Sigmoid colon (tissue), 7 donors: ENCODE data around the gene IL32. TPM values are rescaled to one million over a fixed set of nuclear protein-coding genes. Genes with fewer than 3 reads are reported as not detected.

ENCODE experiments used
- DNase-seq: peaks from one replicate; pipeline ENCODE4 v3.0.0-alpha.2; 2019
- H3K27ac ChIP-seq, 4 donors: fragments of 200-600 bp; sonication (generic); one replicate each; pipeline ENCODE4 v1.5.1; 2016 to 2019; ENCODE audit warnings: mild to moderate bottlenecking in 1 of 4
- H3K27me3 ChIP-seq, 3 donors: fragments of 200-600 bp; sonication (generic); one replicate each; pipeline ENCODE4 v1.5.1; 2019; ENCODE audit warnings: mild to moderate bottlenecking in 1 of 3
- H3K36me3 ChIP-seq, 4 donors: fragments of 200-600 bp; sonication (generic); one replicate each; pipeline ENCODE4 v1.5.1; 2016 to 2019
- H3K4me1 ChIP-seq, 4 donors: fragments of 200-600 bp; sonication (generic); one replicate each; pipeline ENCODE4 v1.5.1; 2017 to 2019
- H3K4me3 ChIP-seq, 4 donors: fragments of 200-600 bp; sonication (generic); one replicate each; pipeline ENCODE4 v1.5.1; 2017 to 2019; ENCODE audit warnings: mild to moderate bottlenecking in 2 of 4, moderate library complexity in 1 of 4
- H3K9me3 ChIP-seq, 4 donors: fragments of 200-600 bp in 3 of 4; sonication (generic) in 3 of 4; one replicate each; pipeline versions ENCODE4 v1.5.1 to v1.6.1; 2013 to 2019
- EP300 ChIP-seq, 4 donors: sonication (generic); formaldehyde crosslinking; IDR thresholded peaks; one replicate each; pipeline ENCODE4 v1.6.1; 2017; ENCODE audit warnings: antibody characterized with exemption in 4 of 4
- POLR2A ChIP-seq, 2 donors: fragments of 450-650 bp; IDR thresholded peaks; one replicate each; pipeline ENCODE4 v1.6.1; 2016; ENCODE audit warnings: antibody characterized with exemption in 2 of 2, mild to moderate bottlenecking in 2 of 2, moderate library complexity in 2 of 2
- POLR2AphosphoS5 ChIP-seq, 4 donors: sonication (generic); formaldehyde crosslinking; IDR thresholded peaks; one replicate each; pipeline ENCODE4 v1.6.1; 2017; ENCODE audit warnings: antibody characterized with exemption in 4 of 4
- WGBS, 2 donors: extraction: QIAGEN DNeasy Blood & Tissue Kit; methylation state at CpG; one replicate each; pipeline ENCODE4 v1.1.7; 2013; 5-methylcytosine and 5-hydroxymethylcytosine counted together
- intact Hi-C: fragments of 100-400 bp; cut with DNase I; formaldehyde crosslinking; loops from one replicate; pipeline ENCODE4 v1.15.1; 2023
- polyA plus RNA-seq, 3 donors: library from polyadenylated mRNA; stranded (reverse); fragments of 200-250 nt; gene quantifications; one replicate each; pipeline ENCODE4 v1.2.3, GENCODE V29; 2013
- total RNA-seq, 4 donors: library from RNA; depleted of rRNA; stranded (reverse); fragments of >200 nt; gene quantifications; one replicate each; pipeline ENCODE4 v1.1.0, GENCODE V29; 2016
- TF ChIP-seq, protein P1 (sequence below), 4 experiments: fragments of 450-650 bp in 3 of 4; fragments of 200-600 bp in 1 of 4; IDR thresholded peaks; one replicate each; pipeline ENCODE4 v1.5.1; 2016 to 2019; ENCODE audit warnings: antibody characterized with exemption in 4 of 4, mild to moderate bottlenecking in 3 of 4, moderate library complexity in 2 of 4
- donor health status: healthy with polysubstance abuse.
- donor health status: Bipolar disorder and iron deficiency.
- donor health status: healthy.

IL32 gene
- total and polyA plus RNA-seq, 7 donors = 8.6 to 2,189 (median 27.1) TPM

DNA sequence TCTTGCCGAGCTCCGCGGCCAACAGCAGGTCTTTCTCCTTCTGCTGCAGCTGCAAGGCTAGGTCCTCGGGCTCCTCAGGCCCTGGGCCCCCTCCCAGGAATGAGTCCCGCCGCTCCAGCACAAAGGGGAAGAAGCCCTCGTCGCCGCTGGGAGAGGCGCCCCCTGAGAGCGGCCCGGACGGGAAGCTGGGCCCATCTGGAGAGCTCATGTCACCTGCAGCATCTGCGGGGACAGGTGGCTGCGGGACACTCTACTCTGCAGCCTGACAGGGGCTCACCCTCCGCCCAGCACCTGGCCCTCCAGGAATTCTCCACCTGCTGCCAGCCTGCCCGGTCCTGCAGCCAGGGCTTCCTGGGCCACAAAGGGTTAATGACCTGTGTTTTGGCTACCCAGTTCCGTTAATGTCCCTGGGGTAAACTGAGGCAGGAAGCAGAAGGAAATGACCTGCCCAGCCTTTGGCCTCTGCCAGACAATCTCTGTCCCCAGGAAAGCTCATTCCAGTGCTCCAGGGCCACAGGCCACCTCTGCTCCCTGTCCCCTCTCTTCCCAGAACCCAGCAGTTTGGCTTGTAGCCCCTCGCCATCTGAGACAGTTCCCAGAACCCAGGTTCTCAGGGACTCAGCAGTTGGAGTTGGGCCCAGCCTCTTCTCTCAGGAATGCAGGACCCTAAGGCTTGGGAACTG, 30.0 kb upstream of the IL32 start:
- no peaks in the 10 kb centered on the region for H3K9me3 ChIP-seq
- DNase-seq = no peak
- TF ChIP-seq EP300 (IDR thresholded peaks at IDR 0.05) = no peak
- no peak for TF ChIP-seq POLR2A (IDR thresholded peaks at IDR 0.05)
- TF ChIP-seq, protein P1, sequence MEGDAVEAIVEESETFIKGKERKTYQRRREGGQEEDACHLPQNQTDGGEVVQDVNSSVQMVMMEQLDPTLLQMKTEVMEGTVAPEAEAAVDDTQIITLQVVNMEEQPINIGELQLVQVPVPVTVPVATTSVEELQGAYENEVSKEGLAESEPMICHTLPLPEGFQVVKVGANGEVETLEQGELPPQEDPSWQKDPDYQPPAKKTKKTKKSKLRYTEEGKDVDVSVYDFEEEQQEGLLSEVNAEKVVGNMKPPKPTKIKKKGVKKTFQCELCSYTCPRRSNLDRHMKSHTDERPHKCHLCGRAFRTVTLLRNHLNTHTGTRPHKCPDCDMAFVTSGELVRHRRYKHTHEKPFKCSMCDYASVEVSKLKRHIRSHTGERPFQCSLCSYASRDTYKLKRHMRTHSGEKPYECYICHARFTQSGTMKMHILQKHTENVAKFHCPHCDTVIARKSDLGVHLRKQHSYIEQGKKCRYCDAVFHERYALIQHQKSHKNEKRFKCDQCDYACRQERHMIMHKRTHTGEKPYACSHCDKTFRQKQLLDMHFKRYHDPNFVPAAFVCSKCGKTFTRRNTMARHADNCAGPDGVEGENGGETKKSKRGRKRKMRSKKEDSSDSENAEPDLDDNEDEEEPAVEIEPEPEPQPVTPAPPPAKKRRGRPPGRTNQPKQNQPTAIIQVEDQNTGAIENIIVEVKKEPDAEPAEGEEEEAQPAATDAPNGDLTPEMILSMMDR (IDR thresholded peaks at IDR 0.05) = no peak
- H3K27me3 ChIP-seq = peaks cover 45 to 100% (median 86%) of the 10 kb centered on the region in 3 donors
- no peak overlapping the region for H3K27ac ChIP-seq
- peaks cover 0 to 11% (median 7%) of the 10 kb centered on the region in 4 donors for H3K4me1 ChIP-seq
- H3K36me3 ChIP-seq = no peaks in the 10 kb centered on the region
- WGBS, 2 donors = 39 to 68% methylated on average over 19 of the region's 19 CpGs
- intact Hi-C loops = no loop called here
- no peak overlapping the region for H3K4me3 ChIP-seq

DNA sequence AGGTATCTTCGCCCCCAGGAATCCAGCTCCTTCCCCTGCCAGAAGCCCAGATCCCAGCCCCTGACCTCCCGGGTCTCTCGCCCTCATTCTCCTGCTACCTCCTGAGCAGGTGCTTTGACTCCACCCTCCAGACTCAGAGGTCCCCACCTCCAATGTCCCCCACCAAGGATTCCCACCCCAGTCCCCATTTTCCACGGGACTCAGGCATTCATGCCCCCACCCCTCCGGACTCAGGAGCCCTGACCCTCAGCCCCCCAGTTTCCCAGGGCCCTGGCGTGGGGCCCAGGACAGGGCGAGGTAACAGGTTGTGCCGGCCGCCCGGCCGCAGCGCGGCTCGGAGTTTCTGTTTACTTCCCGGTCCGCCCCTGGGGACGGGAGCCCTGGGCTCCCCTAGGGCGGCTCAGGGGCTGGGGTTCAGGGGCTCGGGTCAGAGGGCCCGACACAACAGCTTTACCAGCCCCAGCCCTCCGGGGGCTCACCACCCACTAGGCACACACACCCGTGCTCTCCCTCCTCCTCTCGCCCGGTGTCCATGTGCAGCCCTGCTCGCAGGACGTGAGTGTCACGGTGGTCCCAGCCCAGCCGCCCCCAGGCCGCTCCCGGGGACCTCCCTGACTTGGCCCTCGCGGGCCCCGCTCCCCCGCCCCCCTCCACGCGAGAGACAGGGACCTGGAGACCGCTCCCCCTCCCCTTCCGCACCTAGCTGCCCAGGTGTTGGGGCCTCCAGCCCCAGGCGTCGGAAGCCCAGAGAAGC, 29.3 kb upstream of the IL32 start:
- intact Hi-C loops = no loop called here
- peak overlapping the region in 1 of 4 donors; percentile 18 for H3K27ac ChIP-seq
- H3K4me3 ChIP-seq = peak overlapping the region in 2 of 4 donors; percentile 1 to 20
- no peaks in the 10 kb centered on the region for H3K9me3 ChIP-seq
- no peak for TF ChIP-seq POLR2A (IDR thresholded peaks at IDR 0.05)
- TF ChIP-seq POLR2AphosphoS5 (IDR thresholded peaks at IDR 0.05) = no peak
- TF ChIP-seq EP300 (IDR thresholded peaks at IDR 0.05) = no peak
- TF ChIP-seq, protein P1 (IDR thresholded peaks at IDR 0.05) = no peak
- H3K36me3 ChIP-seq = no peaks in the 10 kb centered on the region
- H3K4me1 ChIP-seq = peaks cover 0 to 11% (median 7%) of the 10 kb centered on the region in 4 donors
- peaks cover 38 to 100% (median 79%) of the 10 kb centered on the region in 3 donors for H3K27me3 ChIP-seq
- 2 to 3% methylated on average over 40 of the region's 40 CpGs for WGBS, 2 donors
- DNase-seq = no peak

GRCh38 chr16:3036726-3037315, 28.6 kb upstream of the IL32 start, which contains the start of gene BICDL2:
Gene BICDL2, minus strand, starts transcription at chr16:3036944. Its CDS starts 1,448 bp downstream, at chr16:3035496.
- TF ChIP-seq, protein P1 (IDR thresholded peaks at IDR 0.05) = no peak
- no peak for TF ChIP-seq POLR2AphosphoS5 (IDR thresholded peaks at IDR 0.05)
- no peak for TF ChIP-seq EP300 (IDR thresholded peaks at IDR 0.05)
- no peak for TF ChIP-seq POLR2A (IDR thresholded peaks at IDR 0.05)

DNA sequence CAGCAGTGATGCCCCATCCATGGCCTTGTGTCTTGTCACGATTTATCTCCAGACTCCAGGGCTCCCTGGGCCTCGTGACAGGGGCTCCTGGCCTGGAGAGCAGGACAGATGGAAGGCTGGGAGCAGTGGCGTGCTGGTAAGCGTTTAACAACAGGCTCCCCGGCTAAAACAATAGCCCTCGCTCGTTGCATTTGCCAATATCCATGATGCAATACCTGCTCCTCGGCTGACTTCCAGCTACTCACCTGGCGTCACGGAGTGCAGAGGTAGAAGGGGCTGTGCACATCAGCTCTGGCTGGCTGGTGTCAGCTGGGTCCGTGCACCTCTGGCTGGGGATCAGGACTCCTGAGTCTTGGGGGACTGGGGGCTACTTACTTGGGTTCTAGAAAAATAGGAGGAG, 27.2 kb upstream of the IL32 start:
- DNase-seq = no peak
- Histone ChIP-seq H3K27me3 (peaks cover 38 to 98% (median 68%) of the 10 kb centered on the region in 3 donors), H3K4me1 (peaks cover 0 to 11% (median 7%) of the 10 kb centered on the region in 4 donors), H3K36me3 (no peaks in the 10 kb centered on the region), H3K4me3 (no peak overlapping the region), H3K27ac (no peak overlapping the region), H3K9me3 (no peaks in the 10 kb centered on the region)
- intact Hi-C loops = no loop called here
- 13 to 38% methylated on average over 11 of the region's 11 CpGs for whole genome bisulfite sequencing, 2 donors
- TF ChIP-seq, protein P1 (IDR thresholded peaks at IDR 0.05) = no peak
- TF ChIP-seq POLR2A (IDR thresholded peaks at IDR 0.05) (no peak), EP300 (IDR thresholded peaks at IDR 0.05) (no peak), POLR2AphosphoS5 (IDR thresholded peaks at IDR 0.05) (no peak)

More at GRCh38 chr16:3036726-3037315, 28.6 kb upstream of the IL32 start, which contains the start of gene BICDL2:
- peaks cover 0 to 11% (median 7%) of the 10 kb centered on the region in 4 donors for H3K4me1 ChIP-seq
- no peaks in the 10 kb centered on the region for H3K9me3 ChIP-seq
- no peak for DNase-seq
- peaks cover 34 to 100% (median 74%) of the 10 kb centered on the region in 3 donors for H3K27me3 ChIP-seq
- WGBS, 2 donors = 2 to 6% methylated on average over 44 of the region's 44 CpGs
- intact Hi-C loops = no loop called here
- H3K27ac ChIP-seq = peak within 1 kb of the TSS in 1 of 4 donors; percentile 18
- no peaks in the 10 kb centered on the region for H3K36me3 ChIP-seq
- peak within 1 kb of the TSS in 2 of 4 donors; percentile 1 to 20 for H3K4me3 ChIP-seq
